GM21528 (cell line): ENCODE data around the gene VAMP2.

ENCODE experiments used
- ATAC-seq: cut with Tn5 transposase; IDR thresholded peaks from one replicate; pipeline ENCODE4 v1.9.1; 2021; ENCODE audit warnings: mild to moderate bottlenecking, moderate library complexity; ENCODE audit not compliant: unreplicated experiment, low FRiP score

VAMP2 gene

DNA sequence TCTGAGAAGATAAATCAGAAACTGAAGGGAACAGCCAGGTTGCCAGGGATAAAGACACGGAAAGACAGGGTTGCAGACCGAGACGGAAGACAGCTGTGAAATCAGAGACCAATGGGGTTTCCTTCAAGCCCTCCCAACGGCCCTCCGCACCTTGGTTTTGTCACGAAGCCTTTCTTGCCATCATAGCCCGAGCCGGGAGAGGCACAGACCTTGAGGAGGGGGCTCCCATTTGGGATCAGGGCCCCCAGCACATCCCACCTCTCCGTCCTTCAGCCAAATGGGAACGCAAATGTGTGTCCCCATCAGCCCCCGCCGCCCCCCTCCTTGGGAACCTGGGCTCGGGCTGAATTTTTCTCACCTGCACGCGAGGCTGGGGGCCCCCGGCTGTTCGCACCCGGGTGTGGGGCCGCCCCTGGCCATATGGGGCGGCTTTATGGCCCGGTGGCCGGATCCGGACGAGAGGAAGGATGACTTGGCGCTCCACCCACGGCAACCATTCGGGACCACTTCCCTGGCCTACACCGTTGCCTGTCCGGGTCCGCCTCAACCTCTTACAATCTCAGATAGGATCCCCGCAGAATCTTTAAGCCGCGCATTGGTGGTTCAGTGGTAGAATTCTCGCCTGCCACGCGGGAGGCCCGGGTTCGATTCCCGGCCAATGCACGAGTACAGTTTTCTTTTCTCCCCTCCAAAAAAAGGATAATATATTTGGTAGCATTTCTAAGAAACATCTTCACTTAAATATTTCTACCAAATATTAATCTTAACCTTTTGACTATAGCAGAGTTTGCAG, 37.4 kb downstream of the VAMP2 start:
- ATAC-seq: no peak

DNA sequence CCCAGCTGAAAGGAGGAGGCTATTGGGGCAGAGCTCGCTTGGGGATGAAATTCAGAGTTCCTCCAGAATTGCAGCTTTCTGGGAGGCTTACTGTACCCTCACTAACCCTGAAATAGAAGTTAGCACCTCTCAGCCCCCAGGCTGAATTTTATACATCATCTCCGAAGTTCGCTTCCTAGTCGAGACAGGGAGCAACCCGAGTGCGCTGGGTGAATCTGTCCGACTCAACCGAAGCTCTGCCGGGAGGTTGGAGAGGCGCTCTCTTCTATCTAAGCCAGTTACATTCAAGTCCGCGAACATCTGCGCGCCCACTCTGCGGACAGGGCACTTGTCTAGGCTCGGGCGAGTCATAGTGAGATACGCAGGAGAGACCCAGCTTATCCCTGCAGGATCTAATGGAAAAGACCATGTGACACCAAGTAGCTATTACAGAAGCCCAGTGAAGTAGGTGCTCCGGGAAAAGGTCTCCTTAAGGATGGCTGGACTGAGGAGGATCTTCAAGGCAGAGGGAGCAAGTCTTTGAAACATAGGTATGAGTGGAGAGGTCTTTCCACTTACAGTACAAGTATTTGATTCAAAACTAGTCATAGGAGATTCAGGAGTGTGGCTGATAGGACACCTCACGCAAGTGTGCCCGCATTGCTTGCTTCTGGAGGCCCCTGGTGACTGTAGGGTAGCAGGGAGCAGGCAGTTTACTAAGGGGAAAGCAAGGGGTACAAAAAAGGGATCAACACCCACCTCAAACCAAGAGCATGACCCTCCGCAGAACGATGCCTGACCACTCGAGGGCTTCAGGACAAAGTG, 38.2 kb downstream of the VAMP2 start:
- no peak for ATAC-seq

DNA sequence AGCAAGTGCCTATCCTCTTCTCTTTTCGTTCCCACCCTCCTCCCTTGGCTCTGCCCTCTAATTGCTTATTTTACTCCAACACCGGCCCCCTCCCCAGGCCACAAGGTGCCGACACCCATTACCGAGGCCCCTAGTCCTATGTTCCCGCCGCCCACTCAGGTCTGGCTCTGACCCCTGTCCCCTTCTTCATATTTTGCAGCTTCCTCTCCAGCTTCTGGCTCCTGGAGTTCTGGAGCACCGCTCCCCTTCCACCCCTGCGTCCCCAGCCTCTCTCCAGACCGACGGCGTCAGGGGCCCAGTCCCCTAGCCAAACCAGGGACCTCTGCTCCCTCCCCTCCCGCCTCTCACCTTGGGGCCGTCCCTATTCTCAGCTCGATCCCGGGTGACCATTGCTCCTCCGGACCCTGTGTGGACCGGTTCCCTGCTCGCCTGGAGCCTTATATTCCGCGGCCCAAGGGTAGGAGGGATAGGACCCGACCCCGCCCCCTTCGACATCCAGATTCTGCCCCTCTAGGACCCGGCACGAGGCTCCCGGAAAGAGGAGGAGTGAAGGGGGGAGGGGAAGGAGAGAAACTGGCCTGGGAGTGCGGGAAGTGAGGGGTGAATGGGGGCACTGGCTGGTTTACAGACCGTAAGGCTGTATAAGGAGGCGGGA, 38.9 kb downstream of the VAMP2 start, which contains the start of gene HES7:
Gene HES7 (minus strand): TSS at position 412 of the 655 bp plus-strand sequence. CDS start 22 bp downstream, at position 390.
- no peak for ATAC-seq

DNA sequence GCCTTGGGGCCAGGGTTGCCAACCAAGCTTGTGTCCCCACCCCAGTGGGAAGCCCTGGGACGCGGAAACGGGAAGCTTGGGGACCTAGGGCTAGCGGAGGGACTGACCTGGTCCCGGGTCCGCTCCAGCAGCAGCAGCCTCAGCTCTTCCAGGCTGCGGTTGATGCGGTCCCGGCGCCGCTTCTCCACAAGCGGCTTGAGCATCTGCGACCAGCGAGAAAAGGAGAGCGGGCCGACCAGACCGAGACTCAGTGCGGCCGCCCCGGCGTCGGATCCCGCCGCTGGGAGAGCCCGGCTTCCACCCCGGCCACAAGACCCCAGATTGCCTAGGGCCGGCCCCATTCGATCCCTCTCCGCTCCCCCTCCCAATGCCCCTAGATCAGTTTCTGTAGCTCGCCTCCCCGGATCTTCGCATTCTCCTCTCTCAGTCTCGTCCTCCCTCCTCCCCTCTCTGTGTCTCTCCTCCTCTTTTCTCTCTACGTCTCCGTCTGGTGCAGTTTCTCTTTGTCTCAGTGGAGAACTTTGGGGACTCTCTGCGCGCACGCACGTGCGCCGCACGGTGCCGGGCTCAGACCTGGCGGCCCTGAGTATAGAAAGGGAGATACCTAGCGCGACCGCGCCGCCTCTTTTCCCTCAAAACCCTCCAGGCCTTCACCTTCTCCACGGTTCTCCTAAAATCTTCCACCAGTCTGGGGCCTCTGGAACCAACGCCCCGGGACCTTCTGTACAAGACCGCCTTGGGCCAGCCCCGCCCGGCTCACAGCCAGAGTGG, 39.6 kb downstream of the VAMP2 start:
- ATAC-seq: no peak

DNA sequence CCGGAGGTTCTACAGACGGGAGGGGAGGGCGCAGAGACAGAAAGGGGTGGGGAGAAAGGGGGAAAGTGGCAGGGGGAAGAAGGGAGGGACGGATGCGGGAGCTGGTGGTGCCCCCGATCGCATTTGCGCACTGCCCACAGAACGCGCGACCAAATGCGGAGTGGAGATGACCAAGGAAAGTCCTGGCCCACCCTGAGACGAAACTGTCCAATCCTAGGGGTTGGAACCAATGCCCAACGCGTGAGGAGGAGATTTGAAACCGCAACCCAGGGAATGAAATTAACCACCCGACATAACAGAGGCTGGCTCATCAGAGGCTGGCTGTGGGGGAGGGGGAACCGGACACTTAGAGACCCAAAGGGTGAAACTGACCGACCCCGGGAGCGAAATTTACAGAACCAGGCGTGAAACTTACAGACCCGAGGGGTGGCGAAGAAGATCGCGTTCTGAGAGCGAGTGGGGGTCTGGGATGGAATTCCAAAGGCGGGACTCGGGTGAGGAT, 40.3 kb downstream of the VAMP2 start:
- ATAC-seq: no peak

DNA sequence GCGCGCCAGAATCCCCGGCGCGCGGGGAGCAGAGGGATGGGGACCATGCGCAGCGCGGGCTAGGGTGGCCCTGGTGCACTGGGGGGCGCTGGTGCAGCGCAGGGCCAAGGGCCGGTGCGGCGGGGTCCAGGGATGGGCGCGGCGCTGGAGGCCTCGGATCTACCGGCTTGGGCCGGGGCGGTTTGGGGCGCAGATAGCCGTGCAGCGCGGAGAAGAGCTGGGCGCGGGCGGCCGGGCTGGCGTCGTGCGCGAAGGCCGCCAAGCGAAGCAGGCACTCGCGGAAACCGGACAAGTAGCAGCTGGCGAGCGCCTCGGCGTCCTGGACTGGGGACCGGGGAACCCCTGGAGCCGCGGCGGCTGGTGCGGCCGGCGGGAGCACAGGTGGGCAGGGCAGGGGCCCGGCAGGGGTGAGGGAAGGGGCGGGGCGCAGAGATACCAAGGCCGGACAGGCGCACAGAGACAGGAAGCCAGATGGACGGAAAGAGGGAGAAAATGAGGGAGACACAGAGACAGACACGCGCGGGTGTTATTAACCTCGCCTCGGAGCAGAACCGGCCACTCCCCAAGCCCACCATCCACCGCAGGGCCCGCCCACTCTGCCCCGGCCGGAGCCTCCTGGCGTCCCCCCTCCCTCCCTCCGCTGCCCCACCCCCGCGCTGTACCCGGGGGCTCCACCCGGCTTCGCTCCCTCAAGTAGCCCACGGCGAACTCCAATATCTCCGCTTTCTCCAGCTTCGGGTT, 40.9 kb downstream of the VAMP2 start:
- no peak for ATAC-seq

DNA sequence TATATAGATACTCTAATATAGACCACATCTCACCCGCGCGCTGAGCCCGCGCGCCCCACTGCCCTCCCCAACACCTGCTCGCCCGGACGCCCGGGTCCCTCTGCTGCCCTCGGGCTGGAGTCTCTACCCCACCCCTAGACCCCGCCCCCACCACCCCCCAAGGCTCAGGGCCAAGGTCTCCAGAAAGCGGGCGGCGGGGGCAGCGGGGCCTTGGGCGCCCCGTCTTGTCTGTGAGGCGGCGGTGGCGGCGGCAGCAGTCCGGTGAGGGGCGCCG, 41.4 kb downstream of the VAMP2 start:
- no peak for ATAC-seq

DNA sequence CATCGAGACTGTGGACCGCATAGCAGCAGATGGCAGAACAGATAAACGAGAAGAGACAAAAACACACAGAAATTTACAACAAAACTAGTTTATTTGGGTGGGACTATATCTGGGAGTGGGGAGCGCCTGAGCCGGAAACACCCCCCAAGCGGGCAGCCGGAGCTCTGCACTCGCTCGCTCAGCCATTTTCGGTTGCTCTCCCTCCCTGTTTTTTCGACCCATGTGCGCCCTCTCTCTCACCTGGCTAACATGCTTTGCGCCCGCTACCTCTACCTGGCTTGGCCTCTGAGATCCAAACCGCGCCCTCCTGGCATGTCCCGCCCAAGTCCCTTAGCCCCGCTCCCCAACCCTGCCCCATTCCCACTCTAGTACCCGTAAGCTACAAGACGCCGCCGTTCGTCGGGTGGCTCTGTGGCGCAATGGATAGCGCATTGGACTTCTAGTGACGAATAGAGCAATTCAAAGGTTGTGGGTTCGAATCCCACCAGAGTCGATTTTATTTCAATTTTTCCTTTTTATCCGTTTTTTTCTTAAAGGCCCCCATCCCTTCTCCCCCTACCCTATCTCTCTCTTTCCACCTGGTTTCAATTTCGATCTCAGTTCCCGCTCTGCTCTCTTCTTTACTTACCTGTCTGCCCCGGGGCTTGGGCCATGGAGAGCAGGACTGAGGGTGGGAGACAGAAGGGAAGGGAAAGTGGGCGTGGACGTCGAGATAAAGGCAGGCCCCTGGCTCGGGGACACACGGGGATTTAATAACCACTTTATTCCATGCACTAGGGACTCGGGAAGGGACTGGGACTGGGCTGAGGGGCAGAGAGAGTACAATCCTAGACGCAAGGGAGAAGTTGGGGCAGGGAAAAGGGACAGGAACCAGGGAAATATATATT, 42.0 kb downstream of the VAMP2 start:
- no peak for ATAC-seq

DNA sequence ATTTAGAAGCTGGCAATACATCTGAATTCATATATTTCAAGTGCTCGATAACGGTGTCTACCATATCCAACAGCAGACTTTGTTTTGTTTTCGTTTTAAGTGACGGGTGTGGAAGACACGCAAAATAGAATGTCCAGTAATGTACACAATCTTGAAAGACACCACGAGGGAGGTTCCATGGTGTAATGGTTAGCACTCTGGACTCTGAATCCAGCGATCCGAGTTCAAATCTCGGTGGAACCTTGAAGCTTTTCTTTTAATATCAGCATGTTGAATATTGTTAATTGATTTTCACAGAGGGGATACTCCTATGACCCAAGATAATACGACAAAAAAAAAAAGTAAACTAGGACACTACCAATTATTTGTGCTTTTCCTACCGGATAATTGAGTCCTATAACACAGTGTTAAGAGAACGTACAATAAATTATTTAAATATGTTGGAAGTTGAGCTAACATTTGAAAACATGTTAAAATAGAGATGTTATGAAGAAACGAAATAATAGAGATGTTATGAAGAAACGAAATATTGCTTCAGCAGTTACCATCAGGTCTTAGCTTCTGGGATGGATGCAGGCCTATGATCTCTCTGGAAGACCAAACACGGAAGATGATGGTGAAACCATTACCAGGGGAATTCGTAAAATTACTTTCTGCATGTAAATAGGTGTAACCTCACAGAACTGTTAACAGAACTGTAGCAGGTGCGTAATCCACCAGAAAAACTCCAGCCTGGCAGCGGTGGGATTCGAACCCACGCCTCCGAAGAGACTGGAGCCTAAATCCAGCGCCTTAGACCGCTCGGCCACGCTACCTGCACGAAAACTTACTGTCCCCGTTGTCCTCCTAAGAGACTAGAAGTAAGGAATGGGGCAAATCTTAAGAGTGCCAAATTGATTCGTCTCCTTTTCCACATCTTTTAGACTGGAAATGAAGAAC, 42.9 kb downstream of the VAMP2 start:
- ATAC-seq: peak; percentile 34

DNA sequence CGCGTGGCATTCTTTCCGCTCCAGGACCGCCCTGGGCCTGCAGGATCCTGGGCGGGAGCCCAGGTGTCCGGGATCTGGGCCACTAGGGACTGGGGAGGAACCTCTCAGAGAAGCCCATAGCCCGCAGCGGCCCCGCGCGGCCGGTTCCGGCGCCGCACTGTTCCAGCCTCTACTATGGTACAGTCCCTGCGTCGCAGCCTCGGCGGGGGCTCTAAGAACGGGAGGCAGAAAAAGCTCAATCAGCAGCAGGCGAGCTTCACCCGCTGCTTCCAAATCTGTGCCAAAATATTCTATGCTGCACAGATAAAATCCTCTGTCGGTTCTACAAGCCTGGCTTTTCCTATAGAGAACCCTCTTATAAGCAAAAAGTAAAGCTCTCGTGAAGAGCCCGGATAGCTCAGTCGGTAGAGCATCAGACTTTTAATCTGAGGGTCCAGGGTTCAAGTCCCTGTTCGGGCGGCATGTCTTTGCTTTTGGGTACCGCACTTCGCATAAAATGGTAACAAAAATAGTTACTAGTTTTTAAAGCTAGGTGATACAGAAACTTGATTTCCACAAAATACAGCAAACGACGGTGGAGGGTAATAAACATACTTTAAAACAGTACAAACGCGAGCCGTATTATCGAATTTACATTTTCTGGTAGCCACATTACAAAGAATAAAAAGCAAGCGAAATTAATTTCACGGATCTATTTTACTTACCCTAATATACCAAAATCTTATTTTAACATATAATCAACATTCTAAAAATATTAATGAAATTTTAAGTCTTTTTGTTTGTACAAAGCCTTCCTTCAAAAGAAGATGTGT, 43.8 kb downstream of the VAMP2 start:
- peak; percentile 37 for ATAC-seq

DNA sequence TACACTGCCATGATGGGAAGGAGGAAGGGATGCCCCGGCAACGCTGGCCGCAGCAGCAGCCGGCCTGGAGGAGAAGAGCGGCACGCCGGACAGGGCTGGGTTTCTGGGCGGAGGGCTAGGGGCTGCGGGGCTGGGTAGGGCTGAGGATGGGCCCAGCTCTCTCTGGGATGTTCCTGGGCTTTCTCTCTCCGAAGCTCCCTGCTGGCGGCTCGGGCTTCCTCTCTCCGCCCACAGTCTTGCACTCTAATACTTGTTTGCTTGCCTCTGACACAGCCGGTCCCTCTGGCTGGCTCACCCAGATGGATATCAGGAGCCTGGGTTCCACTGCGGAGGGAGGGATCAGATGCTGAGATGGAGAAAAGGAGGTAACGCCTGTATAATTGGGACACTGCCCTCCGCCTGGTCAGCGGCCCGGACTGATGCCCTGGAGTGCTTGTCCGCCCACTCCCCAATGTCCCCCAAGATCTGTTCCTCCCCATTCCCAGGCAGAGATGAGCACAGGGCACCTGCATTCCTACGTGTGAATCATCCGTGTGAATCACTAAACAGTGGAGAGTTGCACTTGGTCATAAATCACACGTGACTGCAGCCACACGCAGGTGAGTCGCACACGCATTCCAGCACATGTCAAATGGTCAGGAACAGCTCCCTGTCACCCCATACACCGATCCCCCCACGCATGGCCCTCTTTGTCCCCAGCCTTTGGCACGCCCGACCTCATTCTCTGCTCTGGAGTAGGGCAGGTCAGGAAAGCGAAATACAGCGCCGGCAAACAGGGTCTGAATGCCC, 44.6 kb downstream of the VAMP2 start, which contains the start of gene ALOXE3:
Gene ALOXE3 (minus strand): TSS at position 535 of the 789 bp plus-strand sequence. CDS start 524 bp downstream, at position 11.
- peak; percentile 4 for ATAC-seq

DNA sequence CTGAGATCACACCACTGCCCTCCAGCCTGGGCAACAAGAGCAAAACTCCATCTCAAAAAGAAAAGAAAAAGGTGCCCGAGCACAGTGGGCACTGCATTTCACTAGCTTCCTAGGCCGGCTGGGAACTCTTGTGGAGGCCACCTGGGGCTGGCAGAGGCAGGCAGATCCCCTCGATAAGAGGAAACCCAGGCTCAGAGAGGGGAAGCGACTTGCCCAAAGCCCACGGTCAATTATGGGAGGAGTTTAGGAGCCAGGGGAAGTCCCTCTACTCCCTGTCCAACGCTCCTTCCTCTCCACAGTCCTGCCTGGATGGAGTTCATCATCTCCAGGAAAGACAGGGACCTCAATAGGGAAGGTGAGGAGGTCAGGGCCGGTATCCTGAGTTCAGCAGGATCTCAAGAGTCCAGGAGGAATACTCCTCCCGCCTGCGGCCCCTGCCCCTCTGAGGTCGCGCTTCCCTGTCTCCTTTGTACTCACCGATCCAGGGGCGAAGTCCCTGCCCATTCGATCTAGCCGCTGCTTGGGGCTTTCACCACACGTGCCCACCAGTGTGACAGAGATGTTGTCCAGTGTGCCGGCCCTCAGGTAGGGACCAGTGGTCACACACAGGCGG, 45.3 kb downstream of the VAMP2 start:
- no peak for ATAC-seq

DNA sequence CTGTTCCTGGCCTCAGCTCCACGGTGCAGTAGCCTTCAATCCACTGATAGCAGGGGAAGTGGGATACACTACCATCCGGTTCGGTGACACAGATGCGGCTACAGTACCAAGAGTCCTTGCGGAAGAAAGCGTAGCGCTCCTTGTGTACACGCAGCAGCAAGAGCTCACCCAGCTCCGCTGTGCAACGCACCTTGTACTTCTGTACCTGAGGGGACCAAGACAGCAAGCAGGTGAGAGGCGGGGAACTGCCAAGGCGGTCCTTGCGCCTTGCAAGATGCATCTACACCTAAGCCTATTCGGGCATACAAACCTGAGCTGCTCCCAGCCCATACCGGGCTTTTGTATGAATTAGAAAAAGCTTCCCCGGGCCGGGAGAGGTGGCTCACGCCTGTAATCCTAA, 46.0 kb downstream of the VAMP2 start:
- ATAC-seq: no peak

DNA sequence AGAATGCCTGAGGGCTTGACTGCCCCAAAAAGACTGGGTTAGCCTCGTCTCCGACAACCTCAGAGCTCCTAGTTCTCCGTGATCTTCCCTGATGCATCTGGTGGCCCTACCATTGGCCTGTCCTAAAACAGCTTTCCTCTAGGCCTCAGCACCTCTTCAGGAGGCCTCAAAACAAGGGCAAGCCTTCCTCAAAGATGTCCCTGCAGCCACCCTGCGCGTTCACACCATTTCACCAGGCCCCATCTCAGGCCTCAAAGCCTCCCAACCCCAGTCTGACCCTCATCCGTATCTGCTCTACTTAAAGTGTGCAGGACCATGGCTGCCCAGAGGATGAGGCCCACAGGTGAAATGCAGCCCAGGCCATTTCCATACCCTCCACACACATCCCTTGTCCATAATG, 51.8 kb downstream of the VAMP2 start:
- ATAC-seq: no peak

DNA sequence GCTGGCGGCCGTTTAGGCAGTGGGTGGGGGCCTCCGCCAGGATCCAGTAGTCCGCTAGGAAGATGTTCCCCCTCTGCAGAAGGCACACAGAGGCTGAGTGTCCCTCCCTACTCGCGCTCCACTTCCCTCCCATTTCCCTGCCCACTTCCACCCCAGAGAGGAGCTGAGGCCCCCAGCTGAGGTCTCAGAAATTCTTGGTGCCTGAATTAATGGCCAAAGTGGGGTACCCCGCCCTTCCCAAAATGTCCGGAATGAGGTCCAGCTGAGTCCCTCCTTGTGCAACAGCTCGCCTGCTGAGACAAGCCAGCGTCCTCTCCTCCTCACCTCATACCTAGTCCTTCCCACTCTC, 52.3 kb downstream of the VAMP2 start:
- ATAC-seq: no peak
